RWPE2 (cell line): ENCODE results near the gene DISP2.

ENCODE experiments used
- ATAC-seq: fragments of 200-7000 bp; cut with Tn5 transposase; 3 replicates; pipeline ENCODE4 v1.9.1; 2021; ENCODE audit warnings: low read depth
- DNase-seq: peaks from one replicate; pipeline ENCODE4 v3.0.0-alpha.2; 2020; ENCODE audit warnings: low spot score
- H3K27ac ChIP-seq: fragments of 450-650 bp; 2 replicates; pipeline ENCODE4 v1.5.1; 2017; ENCODE audit warnings: mild to moderate bottlenecking; ENCODE audit not compliant: poor library complexity, severe bottlenecking
- H3K27me3 ChIP-seq: fragments of 250-450 bp; sonication (Bioruptor Pico); 2 replicates; pipeline ENCODE4 v1.5.1; 2021; ENCODE audit warnings: mild to moderate bottlenecking, moderate library complexity; ENCODE audit not compliant: insufficient read depth, poor library complexity, severe bottlenecking
- H3K36me3 ChIP-seq: fragments of 250-450 bp; sonication (Bioruptor Pico); 2 replicates; pipeline ENCODE4 v1.5.1; 2020; ENCODE audit warnings: low read depth, mild to moderate bottlenecking, moderate library complexity
- H3K4me1 ChIP-seq: fragments of 250-450 bp; sonication (Bioruptor Pico); 2 replicates; pipeline ENCODE4 v1.5.1; 2021; ENCODE audit warnings: mild to moderate bottlenecking, moderate library complexity; ENCODE audit not compliant: insufficient read depth, poor library complexity, severe bottlenecking
- H3K4me3 ChIP-seq: fragments of 250-450 bp; sonication (Bioruptor Pico); 2 replicates; pipeline ENCODE4 v1.5.1; 2021; ENCODE audit warnings: mild to moderate bottlenecking, moderate library complexity; ENCODE audit not compliant: severe bottlenecking
- H3K9me3 ChIP-seq: fragments of 250-450 bp; sonication (Bioruptor Pico); 2 replicates; pipeline ENCODE4 v1.5.1; 2021; ENCODE audit warnings: mild to moderate bottlenecking, moderate library complexity; ENCODE audit not compliant: severe bottlenecking
- TF ChIP-seq, protein P1 (sequence below): fragments of 450-650 bp; IDR thresholded peaks from one replicate; pipeline ENCODE4 v1.5.1; 2017; ENCODE audit warnings: mild to moderate bottlenecking, moderate library complexity; ENCODE audit not compliant: poor library complexity, severe bottlenecking

Gene DISP2

DNA sequence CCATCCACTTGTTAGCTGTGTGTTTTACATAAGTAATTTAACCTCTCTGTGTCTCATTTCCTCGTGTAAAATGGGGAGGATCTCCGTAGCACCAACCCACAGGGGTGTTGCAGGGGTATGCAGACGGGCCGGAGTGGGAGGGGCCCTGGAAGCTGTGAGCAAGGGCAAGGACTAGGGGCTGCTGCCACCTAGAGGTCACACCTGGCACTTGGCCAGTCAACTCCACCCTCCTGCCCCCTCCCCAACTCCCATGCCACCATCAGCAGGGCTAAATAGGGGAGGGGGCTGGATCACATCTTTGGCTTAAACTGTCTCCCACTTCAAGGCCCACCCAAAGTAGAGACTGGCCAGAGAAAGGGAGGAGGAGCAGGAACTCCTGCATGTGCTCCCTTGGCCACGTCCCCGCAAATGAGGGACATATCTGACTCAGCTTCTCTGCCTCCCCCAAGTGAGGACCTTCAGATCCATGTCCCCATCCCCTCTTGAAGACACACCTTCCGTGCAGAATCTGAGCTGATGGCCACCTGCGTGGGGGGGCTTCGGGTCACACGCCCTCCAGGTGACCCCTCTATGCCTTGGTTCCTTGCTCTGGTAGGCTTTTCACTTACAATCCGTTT, 19.9 kb upstream of the DISP2 start:
- ATAC-seq: peak; percentile 5; the same call in 1 of the 3 replicates

DNA sequence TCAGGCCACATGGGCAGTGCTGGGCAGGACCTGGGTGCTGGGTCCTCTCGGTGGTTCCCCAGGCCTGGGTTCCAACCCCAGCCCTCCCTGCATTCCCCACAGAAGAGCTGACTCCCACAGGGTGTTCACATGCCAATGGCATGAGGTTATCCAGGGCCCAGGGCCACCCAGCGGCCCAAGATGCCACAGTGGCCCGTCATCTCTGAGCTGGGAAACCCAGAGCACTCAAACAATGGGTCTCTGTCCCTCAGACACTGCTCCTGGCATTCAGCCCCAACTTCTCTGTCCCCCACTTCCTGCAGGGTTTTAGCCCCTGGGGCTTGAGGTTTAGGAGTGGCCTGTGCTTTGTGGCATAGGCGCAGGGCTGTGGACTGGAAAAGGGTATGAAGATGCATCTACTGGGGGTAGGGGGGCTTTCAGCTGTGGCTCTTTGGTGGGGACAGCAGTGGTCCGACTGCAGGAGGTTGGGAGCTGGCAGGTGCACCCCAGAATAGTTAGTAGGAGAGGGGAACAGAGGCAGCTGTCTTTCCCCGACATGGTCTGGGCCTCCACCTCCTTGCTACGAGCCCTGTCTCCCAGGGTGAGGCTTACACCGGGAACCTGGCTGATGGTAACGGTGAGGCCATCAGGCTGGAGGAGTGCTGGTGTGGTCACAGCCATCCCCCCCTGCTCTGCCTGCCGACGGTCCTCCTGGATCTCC, 18.9 kb upstream of the DISP2 start:
- Histone ChIP-seq H3K4me1 (peaks cover 53% of the 10 kb centered on the region), H3K36me3 (peaks cover 40% of the 10 kb centered on the region), H3K27me3 (no peaks in the 10 kb centered on the region), H3K27ac (peak overlapping the region; percentile 97), H3K9me3 (no peaks in the 10 kb centered on the region), H3K4me3 (peak overlapping the region; percentile 39)
- ATAC-seq (peak; percentile 60), DNase-seq (peak; percentile 95)
- TF ChIP-seq, protein P1, sequence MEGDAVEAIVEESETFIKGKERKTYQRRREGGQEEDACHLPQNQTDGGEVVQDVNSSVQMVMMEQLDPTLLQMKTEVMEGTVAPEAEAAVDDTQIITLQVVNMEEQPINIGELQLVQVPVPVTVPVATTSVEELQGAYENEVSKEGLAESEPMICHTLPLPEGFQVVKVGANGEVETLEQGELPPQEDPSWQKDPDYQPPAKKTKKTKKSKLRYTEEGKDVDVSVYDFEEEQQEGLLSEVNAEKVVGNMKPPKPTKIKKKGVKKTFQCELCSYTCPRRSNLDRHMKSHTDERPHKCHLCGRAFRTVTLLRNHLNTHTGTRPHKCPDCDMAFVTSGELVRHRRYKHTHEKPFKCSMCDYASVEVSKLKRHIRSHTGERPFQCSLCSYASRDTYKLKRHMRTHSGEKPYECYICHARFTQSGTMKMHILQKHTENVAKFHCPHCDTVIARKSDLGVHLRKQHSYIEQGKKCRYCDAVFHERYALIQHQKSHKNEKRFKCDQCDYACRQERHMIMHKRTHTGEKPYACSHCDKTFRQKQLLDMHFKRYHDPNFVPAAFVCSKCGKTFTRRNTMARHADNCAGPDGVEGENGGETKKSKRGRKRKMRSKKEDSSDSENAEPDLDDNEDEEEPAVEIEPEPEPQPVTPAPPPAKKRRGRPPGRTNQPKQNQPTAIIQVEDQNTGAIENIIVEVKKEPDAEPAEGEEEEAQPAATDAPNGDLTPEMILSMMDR: no peak

More for the DNA sequence above, 19.9 kb upstream of the DISP2 start:
- no peaks in the 10 kb centered on the region for H3K9me3 ChIP-seq
- no peak for DNase-seq
- peak overlapping the region; percentile 97 for H3K27ac ChIP-seq
- no peak overlapping the region for H3K4me3 ChIP-seq
- TF ChIP-seq, protein P1: peak; percentile 99
- peaks cover 40% of the 10 kb centered on the region for H3K36me3 ChIP-seq
- no peaks in the 10 kb centered on the region for H3K27me3 ChIP-seq
- H3K4me1 ChIP-seq: peaks cover 44% of the 10 kb centered on the region

DNA sequence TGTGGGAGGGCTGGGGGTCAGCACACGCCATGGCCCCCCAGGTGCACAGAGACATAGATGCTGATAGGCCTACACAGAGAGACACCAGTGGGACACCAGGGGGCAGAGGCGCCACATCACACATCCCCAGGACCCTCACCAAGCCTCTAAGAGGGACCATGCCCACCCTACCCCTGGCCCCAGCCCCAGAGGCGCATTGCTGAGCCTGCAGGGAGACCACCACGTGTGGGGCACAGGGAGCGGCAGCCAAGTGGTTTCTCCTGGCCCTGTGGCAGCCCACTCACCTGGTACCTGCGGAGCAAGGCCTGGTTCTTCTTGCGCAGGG, 18.4 kb upstream of the DISP2 start:
- TF ChIP-seq, protein P1: peak; percentile 55
- H3K27ac ChIP-seq: peak overlapping the region; percentile 97
- DNase-seq (peak; percentile 72), ATAC-seq (no peak)
- no peaks in the 10 kb centered on the region for H3K27me3 ChIP-seq
- H3K9me3 ChIP-seq: no peaks in the 10 kb centered on the region
- peaks cover 40% of the 10 kb centered on the region for H3K36me3 ChIP-seq
- H3K4me3 ChIP-seq: peak overlapping the region; percentile 39
- H3K4me1 ChIP-seq: peaks cover 57% of the 10 kb centered on the region

DNA sequence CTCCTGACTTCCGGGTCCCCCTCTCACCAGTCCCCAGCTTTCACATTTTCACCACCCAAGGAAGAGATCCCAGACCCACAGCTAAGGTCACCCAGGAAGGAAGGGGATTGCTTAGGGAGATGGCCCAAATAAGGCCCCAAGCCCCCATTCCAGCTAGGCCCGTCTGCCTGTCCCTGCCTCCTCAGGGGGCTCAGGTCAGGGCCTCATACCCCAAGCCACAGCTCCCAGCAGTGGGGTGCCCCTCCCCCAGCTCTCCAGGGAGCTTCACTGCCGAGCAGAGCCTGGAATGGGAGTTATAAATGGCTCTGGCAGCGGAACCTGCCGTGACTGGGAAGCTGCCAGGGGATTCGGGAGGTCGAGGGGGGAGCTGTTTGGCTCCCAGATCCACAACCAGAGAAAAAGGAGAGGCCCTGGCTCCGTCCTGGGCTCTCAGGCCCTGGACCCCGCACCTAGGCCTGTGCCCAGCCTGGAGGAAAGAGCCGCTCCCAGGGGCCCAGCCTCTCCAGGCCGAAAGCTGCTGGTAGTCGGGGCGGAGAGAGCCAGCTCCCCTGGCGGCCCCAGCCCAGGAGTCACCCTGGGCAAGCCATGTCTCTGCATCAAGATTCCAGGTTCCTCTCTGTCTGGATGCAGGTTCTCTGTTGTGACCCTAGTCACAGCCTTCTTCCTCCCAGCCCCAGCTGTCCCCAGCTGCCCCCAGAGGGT, 17.8 kb upstream of the DISP2 start:
- Histone ChIP-seq H3K27me3 (no peaks in the 10 kb centered on the region), H3K27ac (peak overlapping the region; percentile 97)

More for the DNA sequence above, 17.8 kb upstream of the DISP2 start:
- ATAC-seq (peak; percentile 9), DNase-seq (peak; percentile 78)
- Histone ChIP-seq H3K4me1 (peaks cover 57% of the 10 kb centered on the region), H3K36me3 (peaks cover 40% of the 10 kb centered on the region), H3K9me3 (no peaks in the 10 kb centered on the region), H3K4me3 (peak overlapping the region; percentile 39)
- TF ChIP-seq, protein P1: no peak
